Embryonic facial prominence (tissue), 1 donor: Measurements from ENCODE around the gene TEX19.
"Not testable (repeated sequence)": the region's sequence is repeated elsewhere in the genome, so short reads cannot be mapped to it uniquely, and the experiment has no call there.

Experiments used
- DNase-seq: peaks from one replicate; pipeline ENCODE4 v3.0.0-alpha.2; 2016; ENCODE audit errors: extremely low spot score

Gene TEX19

GRCh38 chr17:82334622-82335394 is 24.2 kb upstream of the TEX19 start:
- DNase-seq, result no peak

GRCh38 chr17:82338858-82339633 is 20.0 kb upstream of the TEX19 start:
- no peak for DNase-seq

- no peak for DNase-seq
These were observed 19.1 kb upstream of the TEX19 start for GRCh38 chr17:82339634-82340580.

- no peak for DNase-seq
These were observed 16.5 kb upstream of the TEX19 start for GRCh38 chr17:82342361-82343079.

GRCh38 chr17:82343560-82343959 is 15.5 kb upstream of the TEX19 start:
- DNase-seq, result no peak

- DNase-seq, result no peak
These were observed 14.7 kb upstream of the TEX19 start for GRCh38 chr17:82344175-82344907.

- DNase-seq, result no peak
These were observed 13.7 kb upstream of the TEX19 start for GRCh38 chr17:82345151-82345976.

- DNase-seq, result no peak
These were observed 12.4 kb upstream of the TEX19 start for GRCh38 chr17:82346342-82347300.

GRCh38 chr17:82347994-82348393 is 11.1 kb upstream of the TEX19 start:
- not testable (repeated sequence) for DNase-seq

GRCh38 chr17:82348434-82348833 is 10.6 kb upstream of the TEX19 start:
- no peak for DNase-seq

GRCh38 chr17:82348866-82349265 is 10.2 kb upstream of the TEX19 start:
- DNase-seq, result no peak

- DNase-seq, result peak; percentile 34
These were observed 9.8 kb upstream of the TEX19 start for GRCh38 chr17:82349287-82349701.

- DNase-seq, result no peak
These were observed 8.6 kb upstream of the TEX19 start for GRCh38 chr17:82350182-82351030.

GRCh38 chr17:82351254-82351712 is 7.8 kb upstream of the TEX19 start:
- no peak for DNase-seq

- DNase-seq, result peak; percentile 57
These were observed 7.1 kb upstream of the TEX19 start for GRCh38 chr17:82351713-82352488.

GRCh38 chr17:82353484-82353883 is 5.6 kb upstream of the TEX19 start:
- DNase-seq, result no peak
